Fibroblast of skin of back (primary cell): ENCODE results near the gene NKIRAS1.
"Not testable (repeated sequence)": the region's sequence is repeated elsewhere in the genome, so short reads cannot be mapped to it uniquely, and the experiment has no call there.

Experiments used
- DNase-seq: peaks from one replicate; pipeline ENCODE4 v3.0.0-alpha.2; 2013

Gene NKIRAS1

DNA sequence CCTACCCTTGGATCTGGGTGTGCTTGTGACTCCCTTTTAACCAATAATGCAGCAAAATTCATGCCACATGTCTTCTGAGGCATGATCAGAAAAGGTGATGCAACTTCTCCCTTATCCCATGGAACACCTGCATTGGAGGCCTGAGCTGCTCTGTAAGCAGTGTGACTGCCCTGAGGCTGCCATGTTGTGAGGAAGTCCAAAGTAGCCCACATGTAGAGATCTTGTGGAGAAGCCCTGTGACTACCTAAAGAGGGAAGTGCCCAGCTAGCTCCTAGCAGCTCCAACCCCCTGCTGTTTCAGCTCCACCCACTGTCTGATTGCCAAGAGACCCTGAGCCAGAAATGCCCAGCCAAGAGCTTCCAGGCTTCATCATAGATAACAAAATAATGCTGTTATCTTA lies 21.9 kb upstream of the NKIRAS1 start:
- no peak for DNase-seq

DNA sequence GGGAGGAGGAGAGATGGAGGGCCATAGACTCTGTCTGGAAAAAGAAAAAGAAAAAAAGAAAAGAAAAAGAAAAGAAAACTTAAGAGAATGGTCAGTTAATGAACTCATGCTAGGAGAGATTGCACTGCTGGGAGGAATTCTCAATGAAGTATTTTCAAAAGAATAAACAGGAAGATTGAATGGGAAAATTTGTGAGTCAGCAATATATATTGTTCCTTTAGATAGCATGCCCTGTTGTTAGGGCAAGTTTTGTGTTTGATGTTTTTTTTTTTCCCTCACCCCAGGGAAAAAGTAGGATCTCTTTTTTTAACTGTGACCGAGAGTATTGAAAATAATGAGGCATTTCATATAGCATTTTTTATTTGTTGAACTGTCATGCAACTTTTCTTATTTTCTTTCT lies 20.5 kb upstream of the NKIRAS1 start:
- DNase-seq = no peak

DNA sequence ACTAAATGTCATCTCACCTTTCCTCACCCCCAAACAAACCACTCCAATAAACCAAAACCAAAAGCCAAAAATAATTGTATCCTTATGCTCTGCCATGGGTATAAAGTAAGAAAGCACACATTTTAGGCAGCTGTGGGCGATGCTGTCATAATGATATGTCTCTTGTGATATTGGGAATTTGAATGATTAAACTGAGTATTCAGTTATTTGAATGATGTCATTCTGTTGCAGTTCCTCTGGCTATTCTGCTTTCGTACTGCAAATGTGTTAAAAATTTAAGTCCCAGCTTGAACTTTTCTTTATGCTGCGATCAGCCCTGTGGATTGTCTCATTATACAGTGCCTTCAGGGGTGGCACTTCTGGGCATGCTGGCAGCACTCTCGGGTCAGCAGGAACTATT lies 17.5 kb upstream of the NKIRAS1 start:
- no peak for DNase-seq

DNA sequence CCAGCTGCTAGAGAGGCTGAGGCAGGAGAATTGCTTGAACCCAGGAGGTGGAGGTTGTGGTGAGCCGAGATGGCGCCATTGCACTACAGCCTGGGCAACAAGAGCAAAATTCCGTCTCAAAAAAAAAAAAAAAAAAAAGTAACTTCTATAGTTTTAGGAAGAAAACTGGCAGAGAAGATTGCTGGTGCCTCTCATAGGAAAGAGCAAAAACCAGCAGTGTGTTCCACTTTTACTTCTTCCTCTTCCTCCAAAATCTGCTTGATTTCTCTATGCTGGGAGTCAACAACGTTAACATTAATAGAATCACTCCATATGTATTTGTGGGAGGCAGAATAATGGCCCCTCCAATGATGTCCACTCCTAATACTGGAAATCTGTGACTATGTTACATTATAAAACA lies 15.8 kb upstream of the NKIRAS1 start:
- no peak for DNase-seq

DNA sequence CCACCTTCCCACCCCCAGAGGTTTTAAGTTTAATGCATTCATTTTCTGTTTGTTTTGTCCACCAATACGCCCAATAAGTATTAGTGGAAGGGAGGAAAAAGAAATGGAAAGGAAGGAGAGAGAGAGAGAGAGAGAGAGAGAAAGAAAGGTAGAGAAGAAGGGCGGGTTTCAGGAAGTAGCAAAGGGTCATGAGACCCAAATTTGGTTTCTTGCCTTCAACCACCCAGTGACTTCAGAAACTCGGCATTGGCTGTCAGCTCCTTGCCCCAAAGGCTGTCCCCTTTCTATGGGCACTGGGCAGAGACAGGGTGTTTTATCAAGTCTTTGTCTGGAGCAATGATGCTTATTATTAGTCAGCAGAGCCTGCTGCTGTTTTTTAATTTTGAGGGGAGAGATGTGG lies 14.8 kb upstream of the NKIRAS1 start:
- no peak for DNase-seq

DNA sequence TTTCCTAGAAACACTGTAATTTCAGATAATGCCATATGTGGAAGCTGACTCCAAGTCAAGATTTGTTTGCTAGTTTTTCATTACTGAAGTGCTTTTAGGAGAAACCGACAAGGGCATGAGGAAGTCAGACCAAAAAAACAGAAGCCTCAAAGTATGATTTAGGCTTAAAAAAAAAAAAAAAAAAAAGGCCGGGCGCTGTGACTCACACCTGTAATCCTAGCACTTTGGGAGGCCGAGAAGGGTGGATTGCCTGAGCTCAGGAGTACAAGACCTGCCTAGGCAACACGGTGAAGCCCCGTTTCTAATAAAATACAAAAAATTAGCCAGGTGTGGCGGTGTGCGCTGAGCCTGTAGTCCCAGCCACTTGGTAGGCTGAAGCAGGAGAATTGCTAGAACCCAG lies 11.7 kb upstream of the NKIRAS1 start:
- no peak for DNase-seq

DNA sequence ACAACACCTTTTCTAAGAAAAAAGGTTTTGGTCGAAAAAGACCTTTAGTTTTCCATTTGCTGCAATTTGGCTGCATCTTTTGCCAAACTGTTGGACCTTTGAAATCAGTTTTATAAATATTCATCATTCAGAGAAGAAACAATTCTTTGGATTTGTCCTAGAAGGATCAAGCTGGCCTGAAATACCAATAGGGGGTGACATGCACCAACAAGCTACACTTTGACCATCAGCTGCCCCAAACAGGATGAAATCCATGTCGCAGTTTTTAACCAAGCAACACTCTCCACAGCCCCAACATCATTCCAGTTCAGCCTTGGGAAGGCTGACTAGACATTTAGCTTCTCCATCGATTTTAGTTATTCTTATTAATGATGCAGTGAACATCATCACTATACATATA lies 9.9 kb upstream of the NKIRAS1 start:
- no peak for DNase-seq

DNA sequence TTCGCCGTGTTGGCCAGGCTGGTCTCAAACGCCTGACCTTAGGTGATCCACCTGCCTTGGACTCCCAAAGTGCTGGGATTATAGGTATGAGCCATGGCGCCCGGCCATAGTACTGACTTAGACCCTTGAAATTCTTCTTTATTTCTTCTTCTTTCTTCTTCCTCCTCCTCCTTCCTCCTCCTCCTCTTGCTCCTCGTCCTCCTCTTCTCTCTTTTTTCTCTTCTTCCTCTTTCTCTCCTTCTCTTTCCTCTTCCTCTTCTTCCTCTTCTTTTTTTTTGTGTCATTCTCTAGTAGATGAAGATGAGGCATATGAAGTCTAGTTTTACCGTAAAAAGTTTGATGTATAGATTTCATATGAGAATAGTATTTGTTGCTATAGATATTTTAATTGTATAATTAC lies 9.5 kb upstream of the NKIRAS1 start:
- no peak for DNase-seq

DNA sequence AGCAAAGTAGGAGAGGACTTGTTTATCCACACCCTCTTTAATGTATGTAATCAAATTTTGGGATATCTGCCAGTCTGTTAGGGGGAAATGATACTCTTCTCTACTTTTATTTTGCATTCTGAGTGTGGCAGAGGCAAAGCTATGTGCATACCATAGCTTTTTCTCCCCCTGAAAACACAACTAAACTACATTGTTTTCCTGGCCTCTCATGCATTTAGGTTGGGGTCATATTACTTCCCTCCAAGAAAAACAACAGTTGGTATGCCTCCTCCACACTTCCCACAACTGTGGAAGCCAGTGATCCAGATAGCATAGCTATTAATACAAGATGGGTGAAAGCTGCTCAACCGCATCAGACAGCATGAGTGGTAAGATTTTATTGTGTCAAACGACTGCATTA lies 7.0 kb upstream of the NKIRAS1 start:
- DNase-seq = peak; percentile 87

DNA sequence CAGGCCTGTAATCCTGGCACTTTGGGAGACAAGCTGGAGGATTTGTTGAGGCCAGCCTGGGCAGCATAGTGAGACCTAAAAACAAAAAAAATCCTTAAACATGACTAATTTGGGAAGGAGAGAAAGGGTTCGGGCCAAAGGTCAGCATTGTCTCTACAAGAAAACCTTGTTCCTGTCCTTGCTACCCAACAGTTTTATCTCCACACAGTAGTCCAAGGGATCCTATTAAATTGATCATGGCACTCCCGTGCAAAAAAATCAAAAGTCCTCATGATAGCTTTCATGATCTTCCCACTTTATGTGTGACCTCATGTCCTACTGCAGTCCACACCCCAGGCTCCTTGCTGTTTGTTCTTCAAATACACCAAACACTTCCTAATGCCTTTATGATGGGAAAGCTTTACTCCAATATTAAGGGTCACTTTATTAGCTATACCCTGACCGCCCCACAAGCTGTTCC lies 4.3 kb upstream of the NKIRAS1 start:
- no peak for DNase-seq

DNA sequence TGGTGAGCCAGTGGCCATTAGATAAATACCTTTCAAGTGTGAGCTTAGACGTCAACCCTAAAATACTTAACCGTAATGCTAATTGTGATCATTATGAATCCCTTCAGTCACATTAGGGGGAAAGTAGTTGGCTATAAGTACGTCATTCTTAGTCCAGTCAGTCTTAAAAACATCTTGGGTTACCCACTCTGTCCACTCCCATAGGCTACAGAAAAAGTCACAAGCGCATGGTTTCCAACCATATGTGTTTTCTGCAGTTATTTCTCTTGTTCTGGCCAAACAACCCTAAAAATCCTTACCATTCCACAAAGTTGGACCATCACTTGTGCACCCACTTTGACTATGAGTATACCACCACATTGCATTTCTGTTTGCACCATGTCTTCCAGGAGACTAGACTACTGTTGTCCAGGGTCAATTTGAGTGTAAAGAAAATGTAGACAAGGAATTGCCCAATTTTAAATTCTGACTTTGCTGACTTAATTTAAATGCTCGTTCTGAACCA lies 3.4 kb upstream of the NKIRAS1 start:
- no peak for DNase-seq

DNA sequence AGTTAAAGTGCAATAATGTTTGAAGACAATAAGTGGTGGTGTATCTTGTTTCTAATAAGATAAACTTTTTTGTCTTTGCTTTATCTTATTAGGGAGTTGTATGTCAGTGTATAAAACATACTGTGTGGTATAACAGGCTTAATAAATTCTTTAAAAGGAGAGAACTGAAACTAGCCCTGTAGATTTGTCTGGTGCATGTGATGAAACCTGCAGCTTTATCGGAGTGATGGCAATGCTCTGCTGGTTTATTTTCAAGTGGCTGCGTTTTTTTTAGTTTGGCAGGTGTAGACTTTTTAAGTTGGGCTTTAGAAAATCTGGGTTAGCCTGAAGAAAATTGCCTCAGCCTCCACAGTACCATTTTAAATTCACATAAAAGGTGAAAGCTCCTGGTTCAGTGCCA lies 2.8 kb upstream of the NKIRAS1 start:
- DNase-seq = no peak

DNA sequence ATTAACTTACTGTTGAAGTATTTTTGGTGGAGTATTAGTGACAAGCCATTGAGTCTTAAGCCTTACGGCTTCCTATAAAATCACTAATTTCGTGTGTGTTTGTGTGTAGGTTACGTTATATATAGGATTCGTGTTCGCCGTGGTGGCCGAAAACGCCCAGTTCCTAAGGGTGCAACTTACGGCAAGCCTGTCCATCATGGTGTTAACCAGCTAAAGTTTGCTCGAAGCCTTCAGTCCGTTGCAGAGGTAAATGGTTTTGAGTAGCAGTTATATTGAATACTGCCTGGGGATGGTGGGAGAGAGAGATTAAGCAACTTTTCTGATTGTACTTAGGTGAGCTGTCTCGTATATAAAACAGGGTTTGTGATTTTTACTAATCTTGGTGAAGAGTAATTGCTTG lies 1.5 kb upstream of the NKIRAS1 start:
- not testable (repeated sequence) for DNase-seq

DNA sequence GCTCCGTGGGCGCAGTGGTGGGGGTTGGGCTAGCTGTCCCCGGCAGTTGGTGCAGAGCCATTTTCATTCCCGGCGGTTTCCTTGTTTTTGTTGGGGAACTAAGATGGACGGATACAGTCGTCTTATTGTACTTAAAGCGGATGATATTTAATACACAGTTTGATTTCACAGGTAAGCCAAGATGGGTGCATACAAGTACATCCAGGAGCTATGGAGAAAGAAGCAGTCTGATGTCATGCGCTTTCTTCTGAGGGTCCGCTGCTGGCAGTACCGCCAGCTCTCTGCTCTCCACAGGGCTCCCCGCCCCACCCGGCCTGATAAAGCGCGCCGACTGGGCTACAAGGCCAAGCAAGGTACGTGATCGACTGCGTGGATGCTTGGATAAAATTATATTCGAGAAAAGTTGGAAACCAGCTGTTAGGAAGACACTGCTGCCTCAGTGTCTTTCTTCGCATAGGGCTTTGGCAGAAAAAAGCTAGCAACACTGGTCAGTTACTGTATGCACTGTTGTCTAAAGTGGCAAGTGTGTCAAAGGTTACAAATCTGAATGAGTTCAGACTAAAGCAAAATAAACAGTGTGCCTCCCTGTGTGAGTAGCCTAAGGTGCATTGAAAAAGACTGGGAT lies 1.0 kb upstream of the NKIRAS1 start:
- peak; percentile 59 for DNase-seq

DNA sequence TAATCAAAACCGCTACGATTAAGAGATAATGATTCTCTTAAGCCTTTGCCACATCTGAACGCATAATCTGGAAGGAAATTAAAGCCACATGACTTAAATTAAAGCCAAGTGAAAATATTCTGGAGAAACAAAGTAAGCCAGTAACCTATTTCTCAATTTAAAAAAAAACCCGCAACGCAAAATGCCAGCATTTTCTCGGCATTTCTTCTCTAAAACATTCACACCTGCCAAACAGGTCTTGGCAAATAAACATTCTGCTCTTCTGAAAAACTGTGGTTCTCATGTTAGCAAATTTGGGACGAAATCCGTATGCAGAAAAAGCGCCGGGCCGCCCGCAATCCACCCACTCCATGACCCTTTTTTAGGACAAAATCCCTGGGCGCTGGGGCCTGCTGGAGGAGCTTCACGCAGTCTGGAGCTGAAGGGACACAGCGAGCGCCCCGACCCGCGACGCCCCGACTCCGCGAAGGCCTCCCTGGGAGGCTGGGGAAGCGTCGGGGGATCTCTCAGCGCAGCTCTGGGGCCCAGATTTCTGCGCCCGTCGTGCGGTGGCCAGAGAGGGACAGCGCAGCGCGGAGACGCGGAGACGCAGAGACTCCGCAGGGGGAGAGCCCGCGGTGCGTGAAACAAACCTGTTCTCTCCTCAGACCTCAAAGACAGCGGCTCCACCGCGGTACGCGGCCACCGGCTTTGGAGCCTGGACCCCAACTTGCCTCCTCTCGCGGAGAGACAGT lies 471 bp downstream of the NKIRAS1 start:
- no peak for DNase-seq

DNA sequence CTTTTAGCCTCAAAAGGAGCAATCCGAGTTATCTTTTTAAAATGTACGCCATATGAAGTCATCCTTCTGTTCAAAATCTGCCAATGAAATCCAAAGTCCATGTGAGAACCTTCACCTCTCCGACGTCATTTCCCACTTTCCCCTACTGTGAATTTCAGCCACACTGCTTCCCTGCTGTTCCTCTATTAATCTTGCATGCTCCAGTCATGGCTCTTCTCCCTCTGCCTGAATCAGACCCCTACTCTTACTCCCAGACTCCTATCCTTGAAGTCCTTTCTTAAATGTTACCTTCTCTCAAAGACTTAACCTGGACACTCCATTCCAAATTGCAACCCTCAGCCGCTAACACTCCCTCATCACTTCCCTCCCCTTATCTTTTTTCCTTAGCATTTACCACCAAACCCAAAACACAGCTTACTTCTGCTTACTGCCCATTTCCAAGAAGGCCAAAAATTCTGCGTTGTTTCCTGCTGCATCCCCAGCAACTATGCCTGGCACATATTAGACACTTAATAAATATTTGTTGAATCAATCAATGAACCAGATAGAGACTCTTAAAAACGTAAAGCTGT lies 1.2 kb downstream of the NKIRAS1 start:
- peak; percentile 38 for DNase-seq

DNA sequence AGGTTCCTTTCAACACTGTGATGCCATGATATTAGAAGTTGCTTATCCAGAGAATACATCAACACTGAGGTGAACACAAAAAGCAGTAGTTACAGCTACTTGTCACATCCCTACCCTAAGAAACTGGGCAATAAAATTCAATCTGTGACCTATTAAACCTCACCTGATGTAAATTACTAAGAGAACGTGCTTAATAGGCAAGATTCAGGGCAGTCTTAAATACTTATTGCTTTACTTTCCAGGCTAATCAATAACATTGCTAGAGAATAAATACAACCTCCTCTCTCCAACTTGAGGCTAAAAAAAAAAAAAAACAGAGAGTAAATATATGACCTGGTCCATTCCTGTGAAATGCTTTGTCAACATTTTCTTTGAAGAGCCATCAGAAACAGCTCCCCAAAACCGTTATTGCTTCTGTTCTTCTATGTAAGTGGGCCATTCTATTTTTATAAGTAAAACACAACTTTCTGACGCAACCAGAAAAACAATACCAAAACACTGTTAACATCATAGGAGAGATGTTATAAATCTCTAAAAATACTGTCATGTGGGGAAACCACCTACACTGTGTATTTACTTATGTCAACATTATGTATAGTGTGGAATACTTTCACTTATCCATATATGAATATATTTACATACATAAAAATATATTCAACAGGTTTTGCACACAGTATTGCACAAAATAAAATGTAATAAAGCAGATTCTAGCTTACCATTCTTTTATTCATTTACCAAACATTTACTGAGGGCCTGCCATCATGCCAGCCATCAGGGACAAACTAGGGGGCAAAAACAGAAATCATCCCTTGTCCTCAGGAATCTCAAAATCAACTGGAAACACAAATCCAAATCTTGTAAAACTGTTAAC lies 2.7 kb downstream of the NKIRAS1 start:
- DNase-seq = no peak

DNA sequence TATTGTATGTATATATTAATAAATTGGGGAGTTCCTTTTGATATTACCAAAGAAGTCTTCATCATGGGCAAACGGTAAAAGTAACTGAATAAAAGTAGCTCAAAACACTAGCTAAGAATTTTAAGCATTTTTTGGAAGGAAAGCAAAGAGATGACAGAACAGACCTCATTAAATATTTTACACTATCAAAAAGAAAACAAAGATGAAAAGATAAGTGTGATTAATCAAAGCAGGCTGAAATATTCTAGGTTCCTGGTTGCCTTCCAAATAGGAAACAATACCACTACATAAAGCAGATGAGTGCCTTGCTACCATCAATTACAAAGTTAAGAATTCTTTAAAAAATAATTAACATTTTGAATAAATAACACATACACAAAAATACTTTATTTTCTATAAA lies 3.6 kb downstream of the NKIRAS1 start:
- DNase-seq = no peak

DNA sequence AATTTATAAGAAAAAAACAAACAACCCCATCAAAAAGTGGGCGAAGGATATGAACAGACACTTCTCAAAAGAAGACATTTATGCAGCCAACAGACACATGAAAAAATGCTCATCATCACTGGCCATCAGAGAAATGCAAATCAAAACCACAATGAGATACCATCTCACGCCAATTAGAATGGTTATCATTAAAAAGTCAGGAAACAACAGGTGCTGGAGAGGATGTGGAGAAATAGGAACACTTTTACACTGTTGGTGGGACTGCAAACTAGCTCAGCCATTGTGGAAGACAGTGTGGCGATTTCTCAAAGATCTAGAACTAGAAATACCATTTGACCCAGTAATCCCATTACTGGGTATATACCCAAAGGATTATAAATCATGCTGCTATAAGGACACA lies 4.5 kb downstream of the NKIRAS1 start:
- not testable (repeated sequence) for DNase-seq

DNA sequence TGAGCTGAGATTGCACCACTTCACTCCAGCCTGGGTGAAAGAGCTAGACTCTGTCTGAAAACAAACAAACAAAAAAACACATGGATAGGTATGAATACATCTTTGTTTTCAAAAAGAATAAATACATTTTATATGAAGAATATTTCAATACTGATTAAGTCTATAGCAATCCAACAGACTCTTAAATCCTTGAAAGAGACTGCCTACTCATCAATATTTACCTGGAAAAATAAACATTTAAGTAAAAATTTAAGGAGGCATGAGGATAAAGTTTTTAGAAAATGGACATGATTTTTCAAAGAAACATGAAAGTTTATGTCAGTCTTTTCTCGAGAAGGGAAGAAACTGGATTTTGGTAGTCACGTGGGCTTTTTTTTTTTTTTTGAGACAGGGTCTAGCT lies 5.4 kb downstream of the NKIRAS1 start:
- no peak for DNase-seq

DNA sequence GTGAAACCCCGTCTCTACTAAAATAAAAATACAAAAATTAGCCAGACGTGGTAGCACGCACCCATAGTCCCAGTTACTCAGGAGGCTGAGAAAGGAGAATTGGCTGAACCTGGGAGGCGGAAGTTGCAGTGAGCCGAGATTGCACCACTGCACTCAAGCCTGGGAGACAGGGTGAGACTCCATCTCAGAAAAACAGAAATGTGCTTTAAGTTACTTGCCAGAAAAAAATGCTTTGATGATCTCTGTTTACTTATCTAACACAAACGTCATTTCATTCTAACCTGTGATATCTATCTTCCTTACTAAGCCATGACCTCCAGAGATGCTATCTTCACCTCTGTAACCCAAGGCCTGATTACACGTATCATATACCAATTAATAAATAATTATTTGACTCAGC lies 7.4 kb downstream of the NKIRAS1 start:
- no peak for DNase-seq

DNA sequence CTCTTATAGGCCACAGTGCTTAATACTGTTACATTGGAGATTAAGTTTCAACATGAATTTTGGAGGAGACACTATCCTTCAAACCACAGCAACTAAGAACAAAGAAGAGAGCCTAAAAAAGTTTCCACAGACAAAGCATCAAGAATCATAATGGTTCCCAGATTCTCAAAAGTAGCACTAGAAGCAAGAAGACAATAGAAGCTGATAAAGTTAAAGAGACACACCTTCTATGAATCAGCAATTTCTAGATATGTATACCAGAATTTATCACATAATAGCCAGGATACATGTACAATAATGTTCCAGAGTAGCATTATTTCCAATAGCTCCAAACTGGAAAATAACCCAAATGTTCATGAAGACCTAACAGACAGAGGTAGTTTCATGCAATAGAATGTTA lies 12.2 kb downstream of the NKIRAS1 start:
- DNase-seq = no peak

DNA sequence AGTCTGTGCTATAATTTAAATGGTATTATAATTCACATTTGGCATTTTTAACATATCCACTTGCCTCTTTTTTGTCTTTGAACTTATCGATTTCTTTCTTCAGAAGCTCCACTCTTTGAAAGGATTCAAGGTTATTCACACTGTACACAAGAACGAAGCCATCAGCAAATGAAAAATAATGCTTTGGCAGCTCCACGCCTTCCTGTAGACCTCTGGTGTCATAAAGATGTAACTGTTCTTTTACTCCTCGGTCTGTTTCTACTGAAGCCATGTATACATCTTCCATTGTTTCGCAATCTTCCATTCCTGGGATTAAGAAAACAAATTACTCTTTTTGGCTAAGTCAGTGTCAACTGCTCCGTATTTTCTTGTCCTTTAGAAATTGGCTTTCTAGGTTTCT lies 16.0 kb downstream of the NKIRAS1 start:
- DNase-seq = peak; percentile 32
